Sciatic nerve (tissue), 2 donors: Measurements from ENCODE around the gene CDK2AP2. TPM values are rescaled to one million over a fixed set of nuclear protein-coding genes. Genes with fewer than 3 reads are reported as not detected.
A peak's percentile ranks its signal among the peaks of the same experiment; 100 is the strongest.
"Not testable (repeated sequence)": the region's sequence is repeated elsewhere in the genome, so short reads cannot be mapped to it uniquely, and the experiment has no call there.

Experiments used
- ATAC-seq: fragments of 200-7000 bp; cut with Tn5 transposase; one replicate; pipeline ENCODE4 v1.9.1; 2020; ENCODE audit warnings: mild to moderate bottlenecking, moderate library complexity
- DNase-seq: peaks from one replicate; pipeline ENCODE4 v3.0.0-alpha.2; 2020; ENCODE audit warnings: low spot score
- intact Hi-C: fragments of 100-400 bp; cut with DNase I; formaldehyde crosslinking; loops from one replicate; pipeline ENCODE4 v1.14.2; 2022
- total RNA-seq: library from RNA; stranded (reverse); fragmentation: NEBNext Ultra II Directional; extraction: Animal tissue kit (Norgen Biotek cat#: 25700); gene quantifications from one replicate; pipeline ENCODE4 v1.2.1, GENCODE V29; 2021
- donor health status: DM: no; HTN: no; CAD: no.
- donor health status: DM: no; HTN: no; CAD: no.

Gene CDK2AP2
- total RNA-seq = 73.6 TPM

GRCh38 chr11:67507864-67508485, at the start of gene CDK2AP2:
TSS of gene CDK2AP2 (minus strand) at chr11:67508162. CDS start at chr11:67508082, 80 bp downstream.
- peak; percentile 100 for DNase-seq
- intact Hi-C loops = no loop called here
- ATAC-seq = peak; percentile 89

DNA sequence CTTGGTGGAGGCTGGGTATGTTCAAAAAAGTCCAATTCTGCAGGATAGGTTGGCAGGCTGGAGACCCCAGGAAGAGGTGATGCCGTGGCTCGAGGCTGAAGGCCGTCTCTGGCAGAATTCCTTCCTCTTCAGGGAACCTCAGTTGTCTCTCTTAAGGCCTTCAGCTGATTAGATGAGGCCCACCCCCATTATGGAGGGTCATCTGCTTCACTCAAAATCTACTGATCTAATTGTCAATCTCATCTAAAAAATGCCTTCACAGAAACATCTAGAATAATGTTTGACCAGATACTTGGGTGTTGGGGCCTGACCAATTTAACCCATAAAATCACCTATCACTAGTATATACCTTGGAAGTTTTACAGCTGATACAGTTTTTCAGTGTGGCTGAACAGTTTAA, 48.3 kb upstream of the CDK2AP2 start:
- ATAC-seq (no peak), DNase-seq (no peak)
- intact Hi-C loops = no loop called here

DNA sequence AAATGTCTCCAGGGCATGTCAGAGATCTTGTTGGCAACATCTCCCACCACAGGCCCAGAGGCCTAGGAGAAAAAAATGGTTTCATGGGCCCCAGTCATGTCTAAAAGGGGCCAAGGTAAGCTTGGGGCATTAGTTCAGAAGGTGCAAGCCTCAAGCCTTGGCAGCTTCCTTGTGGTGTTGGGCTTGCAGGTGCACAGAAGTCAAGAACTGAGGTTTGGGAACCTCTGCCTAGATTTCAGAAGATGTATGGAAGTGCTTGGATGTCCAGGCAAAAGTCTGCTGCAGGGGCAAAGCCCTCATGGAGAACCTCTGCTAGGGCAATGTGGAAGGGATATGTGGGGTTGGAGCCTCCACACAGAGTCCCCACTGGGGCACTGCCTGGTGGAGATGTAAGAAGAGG, 43.7 kb upstream of the CDK2AP2 start:
- intact Hi-C loops, ATAC-seq, DNase-seq: not testable (repeated sequence)

- intact Hi-C loops = no loop called here
- ATAC-seq (no peak), DNase-seq (no peak)
Measured at GRCh38 chr11:67551127-67551526, 43.2 kb upstream of the CDK2AP2 start.

GRCh38 chr11:67548555-67549110, 40.7 kb upstream of the CDK2AP2 start:
- intact Hi-C loops = no loop called here
- DNase-seq = no peak
- ATAC-seq = no peak

DNA sequence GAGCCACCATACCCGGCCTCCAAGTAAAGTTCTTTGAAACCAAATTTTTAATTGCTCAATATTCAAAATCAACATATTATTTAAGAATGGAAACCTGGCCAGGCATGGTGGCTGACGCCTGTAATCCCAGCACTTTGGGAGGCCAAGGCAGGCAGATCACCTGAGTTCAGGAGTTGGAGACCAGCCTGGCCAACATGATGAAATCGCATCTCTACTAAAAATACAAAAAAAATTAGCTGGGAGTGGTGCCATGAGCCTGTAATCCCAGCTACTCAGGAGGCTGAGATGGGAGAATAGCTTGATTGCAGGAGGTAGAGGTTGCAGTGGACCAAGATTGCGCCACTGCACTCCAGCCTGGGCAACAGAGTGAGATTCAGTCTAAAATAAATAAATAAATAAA, 40.1 kb upstream of the CDK2AP2 start:
- DNase-seq, intact Hi-C loops, ATAC-seq: not testable (repeated sequence)

DNA sequence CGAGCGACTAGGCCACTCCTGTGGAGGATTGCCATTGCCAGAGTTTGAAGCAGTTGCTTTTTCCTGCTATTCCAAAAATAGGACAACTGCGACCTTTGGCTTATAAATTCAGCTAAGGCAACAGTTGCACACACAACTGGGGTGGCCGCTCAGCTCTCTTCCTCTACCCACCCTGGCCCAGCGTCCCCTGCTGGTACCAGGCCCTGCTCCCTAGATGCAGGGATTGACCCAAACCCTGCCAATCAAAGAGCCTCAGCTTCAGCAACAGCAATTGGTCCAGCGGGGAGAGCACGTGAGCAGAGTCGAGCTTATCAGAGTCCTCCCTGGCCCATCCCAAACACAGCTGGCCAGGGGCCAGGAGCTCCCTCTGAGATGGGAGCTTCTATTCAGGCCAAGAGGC, 37.3 kb upstream of the CDK2AP2 start:
- ATAC-seq = peak; percentile 61
- intact Hi-C loops = no loop called here
- no peak for DNase-seq

- peak; percentile 92 for ATAC-seq
- no peak for DNase-seq
- intact Hi-C loops = no loop called here
Measured at GRCh38 chr11:67544616-67545242, 36.8 kb upstream of the CDK2AP2 start.

DNA sequence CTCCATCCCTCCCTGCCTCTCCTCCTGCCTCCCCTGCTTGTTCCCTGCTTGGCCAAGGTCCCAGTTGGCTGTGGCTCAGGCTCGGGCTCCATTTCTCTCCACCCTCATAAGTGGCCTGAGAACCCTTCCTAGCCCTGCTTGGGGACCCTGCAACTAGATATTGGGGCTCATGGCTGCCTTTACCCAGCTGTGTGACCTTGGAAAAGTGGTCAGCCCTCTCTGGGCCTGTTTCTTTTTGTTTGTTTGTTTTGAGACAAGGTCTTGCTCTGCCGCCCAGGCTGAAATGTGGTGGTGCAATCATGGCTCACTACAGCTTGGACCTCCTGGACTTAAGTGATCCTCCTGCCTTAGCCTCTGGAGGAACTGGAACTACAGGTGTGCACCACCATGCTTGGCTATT, 35.6 kb upstream of the CDK2AP2 start:
- no peak for ATAC-seq
- no peak for DNase-seq
- intact Hi-C loops = no loop called here

- intact Hi-C loops = no loop called here
- ATAC-seq (no peak), DNase-seq (no peak)
Measured at GRCh38 chr11:67542971-67543370, 35.0 kb upstream of the CDK2AP2 start.

- ATAC-seq (no peak), DNase-seq (no peak)
- intact Hi-C loops = no loop called here
Measured at GRCh38 chr11:67542169-67542568, 34.2 kb upstream of the CDK2AP2 start.

DNA sequence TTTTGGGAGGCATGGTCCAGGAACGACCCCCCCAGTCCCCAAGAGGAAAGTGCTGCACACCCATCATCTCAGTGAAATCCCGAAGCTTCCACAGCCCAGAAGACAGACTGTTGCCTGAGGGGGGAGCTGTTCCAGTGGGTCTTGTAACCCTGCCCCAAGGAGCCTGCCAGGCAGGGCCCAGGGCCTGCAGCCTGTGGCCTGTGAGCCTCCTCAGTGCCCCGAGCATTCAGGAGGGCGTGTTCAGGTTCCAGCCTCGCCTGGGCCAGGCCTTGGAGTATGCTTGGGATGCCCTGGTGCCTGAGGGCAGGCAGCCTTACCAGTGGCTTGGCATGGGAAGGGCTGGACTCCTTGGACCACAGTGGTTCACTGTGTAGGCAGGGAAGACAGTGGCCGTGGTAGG, 33.2 kb upstream of the CDK2AP2 start:
- intact Hi-C loops = no loop called here
- no peak for ATAC-seq
- DNase-seq = no peak

GRCh38 chr11:67539550-67539949, 31.6 kb upstream of the CDK2AP2 start:
- DNase-seq (no peak), ATAC-seq (no peak)
- intact Hi-C loops = no loop called here

- DNase-seq (no peak), ATAC-seq (no peak)
- intact Hi-C loops = no loop called here
Measured at GRCh38 chr11:67538823-67539505, 31.0 kb upstream of the CDK2AP2 start.

GRCh38 chr11:67538306-67538705, 30.3 kb upstream of the CDK2AP2 start:
- intact Hi-C loops = no loop called here
- peak; percentile 49 for ATAC-seq
- no peak for DNase-seq

DNA sequence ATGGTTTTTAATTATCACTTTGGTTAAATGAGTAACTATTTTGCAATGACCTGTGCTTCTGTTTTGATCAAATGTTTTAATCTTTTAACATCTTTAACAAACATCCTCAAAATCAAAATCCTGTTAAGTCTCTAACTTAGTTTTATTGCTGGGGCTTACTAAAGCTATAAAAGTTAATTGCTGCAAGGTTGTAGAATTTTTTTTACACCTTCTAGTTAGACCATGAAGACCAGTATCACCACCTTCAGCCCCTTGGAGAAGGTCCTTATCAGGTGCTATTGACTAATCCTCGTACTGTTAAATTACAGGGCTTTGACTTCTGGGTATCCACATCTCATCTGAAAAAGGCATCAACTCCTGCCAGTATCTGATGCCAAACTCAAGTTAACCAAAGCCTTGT, 27.6 kb upstream of the CDK2AP2 start:
- DNase-seq (no peak), ATAC-seq (no peak)
- intact Hi-C loops = no loop called here

DNA sequence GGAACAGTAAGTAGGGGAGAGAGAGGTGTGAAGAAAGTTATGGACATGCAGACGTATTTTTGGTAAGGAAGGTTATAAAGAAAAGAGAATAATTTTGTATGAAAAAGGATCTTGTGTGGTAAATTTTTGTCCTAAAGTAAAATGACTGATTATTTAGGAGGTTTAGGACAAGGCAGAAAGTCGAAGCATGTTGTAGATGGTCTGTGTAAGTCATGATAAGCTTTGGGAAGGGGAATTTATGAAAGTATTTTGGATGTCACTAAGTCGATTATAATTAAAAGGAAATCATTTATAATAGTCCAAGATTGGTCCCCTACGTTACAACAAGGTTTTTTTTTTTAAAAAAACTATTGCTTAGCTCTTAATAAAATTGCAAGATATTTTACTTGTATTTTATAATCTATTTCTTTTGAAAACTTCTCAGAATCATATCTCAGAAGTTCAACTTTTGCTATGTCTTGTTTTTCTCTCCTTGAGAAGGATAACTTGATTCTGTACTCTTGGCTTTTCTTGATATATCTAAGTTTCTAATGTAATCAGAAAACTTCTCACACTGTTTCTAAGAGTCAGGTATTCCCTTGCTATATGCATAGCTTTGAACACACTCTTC, 26.2 kb upstream of the CDK2AP2 start:
- intact Hi-C loops = no loop called here
- DNase-seq (no peak), ATAC-seq (no peak)

GRCh38 chr11:67532889-67533288, 24.9 kb upstream of the CDK2AP2 start:
- ATAC-seq (no peak), DNase-seq (no peak)
- intact Hi-C loops = no loop called here

GRCh38 chr11:67530282-67530592, 22.3 kb upstream of the CDK2AP2 start:
- intact Hi-C loops = no loop called here
- ATAC-seq (no peak), DNase-seq (no peak)

DNA sequence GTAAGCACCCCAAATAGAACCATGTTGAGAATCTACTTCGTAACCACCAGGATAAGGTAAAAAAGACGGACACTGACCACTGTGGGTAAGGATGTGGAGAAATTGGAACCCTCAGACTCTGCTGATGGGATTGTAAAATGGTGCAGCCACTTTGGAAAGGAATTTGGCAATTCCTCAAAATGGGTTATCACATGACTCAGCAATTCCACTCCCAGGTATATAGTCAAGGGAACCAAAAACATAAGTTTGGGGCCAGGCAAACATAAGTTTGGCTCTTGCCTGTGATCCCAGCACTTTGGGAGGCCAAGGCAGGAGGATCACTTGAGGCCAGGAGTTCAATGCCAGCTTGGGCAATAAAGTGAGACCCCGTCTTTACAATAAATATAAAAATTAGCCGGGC, 20.4 kb upstream of the CDK2AP2 start:
- no peak for DNase-seq
- no peak for ATAC-seq

More for the DNA sequence above, 20.4 kb upstream of the CDK2AP2 start:
- intact Hi-C loops = no loop called here
